Measurements from ENCODE around the gene PAMR1.

- no peak for TF ChIP-seq SUZ12 (IDR thresholded peaks at IDR 0.05)
- TF ChIP-seq HDGF (IDR thresholded peaks at IDR 0.05; ENCODE audit: borderline replicate concordance) = no peak
- no peak for TF ChIP-seq ZNF384 (IDR thresholded peaks at IDR 0.05)
- no peak for TF ChIP-seq FOXM1 (IDR thresholded peaks at IDR 0.05; ENCODE audit: borderline replicate concordance)
- no peak for TF ChIP-seq SP1 (IDR thresholded peaks at IDR 0.05)
- no peak for TF ChIP-seq ELF4 (IDR thresholded peaks at IDR 0.05)
- no peak for TF ChIP-seq LEF1 (IDR thresholded peaks at IDR 0.05; ENCODE audit: borderline replicate concordance)
- TF ChIP-seq FOXA1 (IDR thresholded peaks at IDR 0.05) = no peak
- TF ChIP-seq, protein P1, sequence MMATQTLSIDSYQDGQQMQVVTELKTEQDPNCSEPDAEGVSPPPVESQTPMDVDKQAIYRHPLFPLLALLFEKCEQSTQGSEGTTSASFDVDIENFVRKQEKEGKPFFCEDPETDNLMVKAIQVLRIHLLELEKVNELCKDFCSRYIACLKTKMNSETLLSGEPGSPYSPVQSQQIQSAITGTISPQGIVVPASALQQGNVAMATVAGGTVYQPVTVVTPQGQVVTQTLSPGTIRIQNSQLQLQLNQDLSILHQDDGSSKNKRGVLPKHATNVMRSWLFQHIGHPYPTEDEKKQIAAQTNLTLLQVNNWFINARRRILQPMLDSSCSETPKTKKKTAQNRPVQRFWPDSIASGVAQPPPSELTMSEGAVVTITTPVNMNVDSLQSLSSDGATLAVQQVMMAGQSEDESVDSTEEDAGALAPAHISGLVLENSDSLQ (IDR thresholded peaks at IDR 0.05) = no peak
- no peak for TF ChIP-seq FOXK2 (IDR thresholded peaks at IDR 0.05)
These were observed 126.5 kb downstream of the PAMR1 start for GRCh38 chr11:35398881-35399280.

Measured in HEK293T (cell line).